ENCODE results near the gene NCL. TPM values are rescaled to one million over a fixed set of nuclear protein-coding genes. Genes with fewer than 3 reads are reported as not detected.

The NCL gene
- total RNA-seq, 4 donors from 2014 or later = 83.8 to 227 (median 133) TPM

DNA sequence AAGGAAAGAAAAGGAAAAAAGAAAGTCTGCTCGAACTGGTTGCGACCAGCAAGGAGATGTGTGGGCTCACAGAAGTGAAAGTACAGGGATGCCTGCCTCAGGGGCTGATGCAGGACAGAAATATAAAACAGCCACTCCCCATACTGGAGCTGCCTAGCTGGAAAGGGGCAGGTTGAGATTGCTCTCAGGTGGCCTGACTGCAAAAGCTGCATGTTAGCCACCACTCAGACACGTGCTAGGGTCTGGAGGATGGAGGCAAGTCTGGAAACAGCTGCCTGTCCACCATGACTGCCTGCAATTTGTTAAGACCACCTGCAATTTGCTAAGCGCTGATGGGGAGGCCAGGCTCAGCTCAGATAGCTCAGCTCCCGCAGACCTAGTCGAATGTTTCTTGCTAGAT lies 50.8 kb downstream of the NCL start:
- in situ Hi-C loops (cut with MboI; ENCODE audit: low pct_ligation_motif_present in 1 of 4, low pct_unique_long_range_greater_than_20kb in 1 of 4, low sequenced_read_pairs in 3 of 4) (loop anchor here in 3 of 4 donors (5.0 to 25.0 kb wide), 5 partner anchors 176 to 309 kb away; no protein-coding TSS in a partner anchor), intact Hi-C loops (cut with DNase I; ENCODE audit: low total_unique reads) (loop anchor here (5.0 kb wide), 1 partner anchor 311 kb away; no protein-coding TSS in a partner anchor)
- Histone ChIP-seq H3K27ac (peak overlapping the region; percentile 80 to 84 (median 82)), H3K4me3 (peak overlapping the region in 1 of 4 donors; percentile 18), H3K4me1 (peaks cover 6 to 46% (median 28%) of the 10 kb centered on the region in 4 donors), H3K27me3 (no peaks in the 10 kb centered on the region), H3K9me3 (peaks cover 0 to 3% of the 10 kb centered on the region in 2 donors), H3K36me3 (no peaks in the 10 kb centered on the region)
- WGBS, 2 donors (ENCODE audit: low coverage in 1 of 2) = 85% methylated on average over 5 to 6 of the region's 6 CpGs
- TF ChIP-seq EP300 (IDR thresholded peaks at IDR 0.05; ENCODE audit: low read depth) (no peak), POLR2A (IDR thresholded peaks at IDR 0.05) (no peak), POLR2AphosphoS5 (IDR thresholded peaks at IDR 0.05) (no peak)
- TF ChIP-seq, protein P1, sequence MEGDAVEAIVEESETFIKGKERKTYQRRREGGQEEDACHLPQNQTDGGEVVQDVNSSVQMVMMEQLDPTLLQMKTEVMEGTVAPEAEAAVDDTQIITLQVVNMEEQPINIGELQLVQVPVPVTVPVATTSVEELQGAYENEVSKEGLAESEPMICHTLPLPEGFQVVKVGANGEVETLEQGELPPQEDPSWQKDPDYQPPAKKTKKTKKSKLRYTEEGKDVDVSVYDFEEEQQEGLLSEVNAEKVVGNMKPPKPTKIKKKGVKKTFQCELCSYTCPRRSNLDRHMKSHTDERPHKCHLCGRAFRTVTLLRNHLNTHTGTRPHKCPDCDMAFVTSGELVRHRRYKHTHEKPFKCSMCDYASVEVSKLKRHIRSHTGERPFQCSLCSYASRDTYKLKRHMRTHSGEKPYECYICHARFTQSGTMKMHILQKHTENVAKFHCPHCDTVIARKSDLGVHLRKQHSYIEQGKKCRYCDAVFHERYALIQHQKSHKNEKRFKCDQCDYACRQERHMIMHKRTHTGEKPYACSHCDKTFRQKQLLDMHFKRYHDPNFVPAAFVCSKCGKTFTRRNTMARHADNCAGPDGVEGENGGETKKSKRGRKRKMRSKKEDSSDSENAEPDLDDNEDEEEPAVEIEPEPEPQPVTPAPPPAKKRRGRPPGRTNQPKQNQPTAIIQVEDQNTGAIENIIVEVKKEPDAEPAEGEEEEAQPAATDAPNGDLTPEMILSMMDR (IDR thresholded peaks at IDR 0.05) = no peak
- no peak for DNase-seq

DNA sequence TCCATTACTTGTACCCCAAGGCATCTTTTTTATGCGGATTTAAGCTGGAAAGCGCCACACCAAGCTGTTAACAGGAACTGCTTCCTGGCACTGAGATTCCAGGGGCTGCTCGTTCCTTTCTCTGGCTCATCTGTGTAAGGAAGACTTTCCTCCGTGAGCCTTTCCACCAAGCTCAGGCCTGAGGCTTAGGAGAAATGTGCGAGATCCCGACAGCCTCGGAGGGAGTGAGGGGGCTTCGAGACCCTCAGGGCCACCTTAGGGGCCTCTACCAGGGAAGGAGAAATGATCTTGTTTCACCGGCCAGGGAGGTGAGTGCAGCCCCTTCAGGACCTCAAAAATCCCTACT lies 51.7 kb downstream of the NCL start:
- in situ Hi-C loops (cut with MboI; ENCODE audit: low pct_ligation_motif_present in 1 of 4, low pct_unique_long_range_greater_than_20kb in 1 of 4, low sequenced_read_pairs in 3 of 4) (loop anchor here in 3 of 4 donors (5.0 to 25.0 kb wide), 5 partner anchors 175 to 308 kb away; no protein-coding TSS in a partner anchor), intact Hi-C loops (cut with DNase I; ENCODE audit: low total_unique reads) (loop anchor here (5.0 kb wide), 1 partner anchor 310 kb away; no protein-coding TSS in a partner anchor)

DNA sequence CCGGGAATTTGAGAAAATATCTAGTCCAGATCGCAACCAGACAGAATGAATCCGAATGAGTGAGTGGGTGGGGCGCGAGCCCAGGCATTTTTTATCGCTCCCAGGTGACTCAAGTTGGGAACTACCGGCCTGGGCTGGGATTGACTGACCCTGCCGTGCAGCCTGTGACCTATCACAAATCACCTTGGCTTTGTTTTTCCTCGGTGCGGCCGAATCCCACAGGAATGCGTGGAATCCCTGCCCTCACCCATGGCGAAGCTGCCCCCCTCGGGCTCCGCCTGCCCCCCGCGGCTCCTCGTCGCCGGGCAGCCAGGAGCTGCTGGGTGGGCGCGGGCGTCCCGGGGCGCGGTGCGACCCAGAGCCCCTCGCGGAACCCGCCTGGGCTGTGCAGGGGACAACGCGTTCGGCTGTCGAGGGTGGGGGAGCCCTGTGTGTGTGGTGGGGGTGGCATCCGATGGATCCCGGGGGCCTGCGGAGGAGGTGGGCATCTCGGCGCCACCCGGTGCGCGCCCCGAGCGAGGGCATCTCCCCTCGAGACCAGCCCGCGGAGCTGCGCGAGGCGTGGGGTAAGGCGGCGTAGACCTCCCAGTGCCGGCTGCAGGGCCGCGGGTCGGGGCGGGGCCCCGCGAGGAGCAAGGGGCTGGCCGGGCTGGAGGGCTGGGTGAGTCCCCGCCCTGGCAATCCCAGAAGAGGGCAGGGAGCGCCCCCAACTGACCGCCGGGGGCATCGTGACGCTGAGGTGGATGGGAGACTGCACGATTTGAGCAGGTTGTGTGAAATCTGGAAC lies 52.3 kb downstream of the NCL start:
- in situ Hi-C loops (cut with MboI; ENCODE audit: low pct_ligation_motif_present in 1 of 4, low pct_unique_long_range_greater_than_20kb in 1 of 4, low sequenced_read_pairs in 3 of 4) = loop anchor here in 3 of 4 donors (5.0 to 25.0 kb wide), 5 partner anchors 175 to 307 kb away; no protein-coding TSS in a partner anchor
- Histone ChIP-seq H3K4me3 (peak overlapping the region; percentile 43 to 61 (median 48)), H3K27me3 (no peaks in the 10 kb centered on the region), H3K9me3 (peaks cover 0 to 3% of the 10 kb centered on the region in 2 donors), H3K27ac (peak overlapping the region; percentile 80 to 84 (median 82)), H3K4me1 (peaks cover 6 to 46% (median 28%) of the 10 kb centered on the region in 4 donors), H3K36me3 (no peaks in the 10 kb centered on the region)
- peak; percentile 94 for DNase-seq
- 4 to 11% methylated on average over 8 to 65 of the region's 67 CpGs for WGBS, 2 donors (ENCODE audit: low coverage in 1 of 2)
- intact Hi-C loops (cut with DNase I; ENCODE audit: low total_unique reads) = loop anchor here (5.0 kb wide), 1 partner anchor 310 kb away; no protein-coding TSS in a partner anchor
- TF ChIP-seq POLR2A (IDR thresholded peaks at IDR 0.05) = peak; percentile 50
- peak in 1 of 3 donors; percentile 49 for TF ChIP-seq POLR2AphosphoS5 (IDR thresholded peaks at IDR 0.05)
- TF ChIP-seq, protein P1 (IDR thresholded peaks at IDR 0.05) = peak; percentile 75 to 88 (median 85)
- TF ChIP-seq EP300 (IDR thresholded peaks at IDR 0.05; ENCODE audit: low read depth) = no peak

More for the DNA sequence above, 51.7 kb downstream of the NCL start:
- Histone ChIP-seq H3K27me3 (no peaks in the 10 kb centered on the region), H3K4me3 (peak overlapping the region in 3 of 4 donors; percentile 43 to 61 (median 52)), H3K9me3 (peaks cover 0 to 3% of the 10 kb centered on the region in 2 donors), H3K4me1 (peaks cover 6 to 46% (median 28%) of the 10 kb centered on the region in 4 donors), H3K27ac (peak overlapping the region; percentile 80 to 84 (median 82)), H3K36me3 (no peaks in the 10 kb centered on the region)
- TF ChIP-seq POLR2AphosphoS5 (IDR thresholded peaks at IDR 0.05) (no peak), EP300 (IDR thresholded peaks at IDR 0.05; ENCODE audit: low read depth) (no peak), POLR2A (IDR thresholded peaks at IDR 0.05) (no peak)
- TF ChIP-seq, protein P1 (IDR thresholded peaks at IDR 0.05) = no peak
- no peak for DNase-seq
- 32% methylated on average over 9 of the region's 9 CpGs; no CpG with 5 or more reads in 1 of the 2 donors for WGBS, 2 donors (ENCODE audit: low coverage in 1 of 2)

DNA sequence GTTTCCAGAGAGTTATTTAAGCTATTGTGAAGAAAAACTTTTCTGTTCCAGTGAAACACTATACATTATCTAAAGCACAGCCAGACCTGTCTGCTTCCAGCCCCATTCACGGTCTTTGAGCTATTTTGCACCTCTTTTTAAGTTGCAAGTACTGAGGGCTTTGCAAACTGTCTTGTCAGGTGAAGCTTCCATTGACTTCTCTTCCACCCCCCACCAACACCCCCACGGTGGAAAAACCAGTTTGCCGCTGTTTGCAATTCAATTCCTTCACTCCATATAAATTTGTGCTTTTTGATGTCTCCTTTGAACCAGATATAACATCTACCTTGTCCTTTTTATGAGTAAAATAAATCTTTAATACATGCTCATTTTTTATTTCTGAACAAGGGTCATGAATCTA lies 53.0 kb downstream of the NCL start:
- no peak for DNase-seq
- no peak for TF ChIP-seq POLR2AphosphoS5 (IDR thresholded peaks at IDR 0.05)
- TF ChIP-seq POLR2A (IDR thresholded peaks at IDR 0.05) = no peak
- TF ChIP-seq EP300 (IDR thresholded peaks at IDR 0.05; ENCODE audit: low read depth) = no peak
- TF ChIP-seq, protein P1 (IDR thresholded peaks at IDR 0.05) = no peak
- 52 to 63% methylated on average over 3 of the region's 3 CpGs for WGBS, 2 donors (ENCODE audit: low coverage in 1 of 2)

More for the DNA sequence above, 53.0 kb downstream of the NCL start:
- no peaks in the 10 kb centered on the region for H3K36me3 ChIP-seq
- H3K9me3 ChIP-seq = peaks cover 0 to 3% of the 10 kb centered on the region in 2 donors
- in situ Hi-C loops (cut with MboI; ENCODE audit: low pct_ligation_motif_present in 1 of 4, low pct_unique_long_range_greater_than_20kb in 1 of 4, low sequenced_read_pairs in 3 of 4) (loop anchor here in 3 of 4 donors (5.0 to 25.0 kb wide), 5 partner anchors 174 to 306 kb away; no protein-coding TSS in a partner anchor), intact Hi-C loops (cut with DNase I; ENCODE audit: low total_unique reads) (loop anchor here (5.0 kb wide), 1 partner anchor 309 kb away; no protein-coding TSS in a partner anchor)
- no peak overlapping the region for H3K4me3 ChIP-seq
- peak overlapping the region; percentile 80 to 84 (median 82) for H3K27ac ChIP-seq
- peaks cover 6 to 48% (median 28%) of the 10 kb centered on the region in 4 donors for H3K4me1 ChIP-seq
- H3K27me3 ChIP-seq = no peaks in the 10 kb centered on the region
